Epithelial cell of proximal tubule (primary cell): ENCODE results near the gene CRMP1. TPM values are rescaled to one million over a fixed set of nuclear protein-coding genes. Genes with fewer than 3 reads are reported as not detected.

Experiments used
- DNase-seq: peaks from one replicate; pipeline ENCODE4 v3.0.0-alpha.2; 2011; ENCODE audit warnings: low read depth
- H3K4me3 ChIP-seq: 2 replicates; pipeline ENCODE4 v1.5.1; 2011; ENCODE audit warnings: low read depth, mild to moderate bottlenecking, low read length
- CTCF ChIP-seq: conservative IDR thresholded peaks from 2 replicates; pipeline ENCODE4 v1.5.1; 2012; ENCODE audit warnings: low read depth, mild to moderate bottlenecking, low read length
- total RNA-seq: library from RNA; depleted of rRNA; stranded (reverse); fragments of >200 nt; gene quantifications from 2 replicates; pipeline ENCODE4 v1.2.3, GENCODE V29; 2015

The CRMP1 gene
- total RNA-seq, 1 donor from 2014 or later: 1.8 TPM

GRCh38 chr4:5885733-5886132 lies 7.2 kb downstream of the CRMP1 start:
- TF ChIP-seq CTCF: no peak
- no peak overlapping the region for H3K4me3 ChIP-seq
- no peak for DNase-seq

- H3K4me3 ChIP-seq: no peak overlapping the region
- no peak for DNase-seq
- TF ChIP-seq CTCF: no peak
Observed at GRCh38 chr4:5884796-5885195, 8.1 kb downstream of the CRMP1 start.

GRCh38 chr4:5883916-5884315 lies 9.0 kb downstream of the CRMP1 start:
- TF ChIP-seq CTCF: no peak
- H3K4me3 ChIP-seq: no peak overlapping the region
- no peak for DNase-seq

GRCh38 chr4:5882947-5883346 lies 9.9 kb downstream of the CRMP1 start:
- no peak for TF ChIP-seq CTCF
- DNase-seq: no peak
- H3K4me3 ChIP-seq: no peak overlapping the region

GRCh38 chr4:5881340-5881739 lies 11.5 kb downstream of the CRMP1 start:
- no peak for DNase-seq
- no peak overlapping the region for H3K4me3 ChIP-seq
- no peak for TF ChIP-seq CTCF

GRCh38 chr4:5878359-5878758 lies 14.5 kb downstream of the CRMP1 start:
- DNase-seq: no peak
- no peak overlapping the region for H3K4me3 ChIP-seq
- no peak for TF ChIP-seq CTCF

GRCh38 chr4:5877392-5877791 lies 15.5 kb downstream of the CRMP1 start:
- no peak for DNase-seq
- no peak for TF ChIP-seq CTCF
- H3K4me3 ChIP-seq: no peak overlapping the region
